Measurements from ENCODE around the gene VAV3. TPM values are rescaled to one million over a fixed set of nuclear protein-coding genes. Genes with fewer than 3 reads are reported as not detected.

The VAV3 gene
- polyA plus RNA-seq, 2 donors: 23.9 to 35.5 TPM

Other genes starting within 250 kb of the VAV3 start
- 1 to 10 TPM; 3.2 to 9.3 TPM for gene SLC25A24, start 235.2 kb upstream of the VAV3 start, polyA plus RNA-seq